ENCODE data around the gene PEX14. TPM values are rescaled to one million over a fixed set of nuclear protein-coding genes. Genes with fewer than 3 reads are reported as not detected.
A peak's percentile ranks its signal among the peaks of the same experiment; 100 is the strongest.

Gene PEX14
- total and polyA plus RNA-seq, 9 of the 15 experiments (the other 6 are each of a cell fraction or from before 2014, with no cell fraction given): 2.6 to 45.7 (median 22.7) TPM

GRCh38 chr1:10555635-10556429 lies 81.1 kb downstream of the PEX14 start (continued):
- no peak for TF ChIP-seq SNIP1 (IDR thresholded peaks at IDR 0.05; ENCODE audit: low read depth)
- TF ChIP-seq, protein P1, sequence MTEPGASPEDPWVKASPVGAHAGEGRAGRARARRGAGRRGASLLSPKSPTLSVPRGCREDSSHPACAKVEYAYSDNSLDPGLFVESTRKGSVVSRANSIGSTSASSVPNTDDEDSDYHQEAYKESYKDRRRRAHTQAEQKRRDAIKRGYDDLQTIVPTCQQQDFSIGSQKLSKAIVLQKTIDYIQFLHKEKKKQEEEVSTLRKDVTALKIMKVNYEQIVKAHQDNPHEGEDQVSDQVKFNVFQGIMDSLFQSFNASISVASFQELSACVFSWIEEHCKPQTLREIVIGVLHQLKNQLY (CRISPR knock-in tag; conservative IDR thresholded peaks at IDR 0.05): no peak
- no peak for TF ChIP-seq SAFB2 (IDR thresholded peaks at IDR 0.05; ENCODE audit: borderline replicate concordance, low read depth, low read length, severe bottlenecking)
- TF ChIP-seq GATA2 (CRISPR knock-in tag; IDR thresholded peaks at IDR 0.05): no peak
- no peak for TF ChIP-seq KDM1A (IDR thresholded peaks at IDR 0.05)
- TF ChIP-seq, protein P2, sequence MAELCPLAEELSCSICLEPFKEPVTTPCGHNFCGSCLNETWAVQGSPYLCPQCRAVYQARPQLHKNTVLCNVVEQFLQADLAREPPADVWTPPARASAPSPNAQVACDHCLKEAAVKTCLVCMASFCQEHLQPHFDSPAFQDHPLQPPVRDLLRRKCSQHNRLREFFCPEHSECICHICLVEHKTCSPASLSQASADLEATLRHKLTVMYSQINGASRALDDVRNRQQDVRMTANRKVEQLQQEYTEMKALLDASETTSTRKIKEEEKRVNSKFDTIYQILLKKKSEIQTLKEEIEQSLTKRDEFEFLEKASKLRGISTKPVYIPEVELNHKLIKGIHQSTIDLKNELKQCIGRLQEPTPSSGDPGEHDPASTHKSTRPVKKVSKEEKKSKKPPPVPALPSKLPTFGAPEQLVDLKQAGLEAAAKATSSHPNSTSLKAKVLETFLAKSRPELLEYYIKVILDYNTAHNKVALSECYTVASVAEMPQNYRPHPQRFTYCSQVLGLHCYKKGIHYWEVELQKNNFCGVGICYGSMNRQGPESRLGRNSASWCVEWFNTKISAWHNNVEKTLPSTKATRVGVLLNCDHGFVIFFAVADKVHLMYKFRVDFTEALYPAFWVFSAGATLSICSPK (IDR thresholded peaks at IDR 0.05; ENCODE audit: borderline replicate concordance): no peak
- TF ChIP-seq ZNF830 (CRISPR knock-in tag; IDR thresholded peaks at IDR 0.05): no peak
- no peak for TF ChIP-seq E2F5 (CRISPR knock-in tag; IDR thresholded peaks at IDR 0.05)
- TF ChIP-seq GTF2E2 (tag; IDR thresholded peaks at IDR 0.05): no peak
- no peak for TF ChIP-seq IFI16 (CRISPR knock-in tag; IDR thresholded peaks at IDR 0.05)
- no peak for TF ChIP-seq NFIX (CRISPR knock-in tag; IDR thresholded peaks at IDR 0.05; ENCODE audit: low read depth)
- no peak for TF ChIP-seq STAT5A (IDR thresholded peaks at IDR 0.05; ENCODE audit: borderline replicate concordance, low read length)
- peak; percentile 41; the same call in 1 of the 2 replicates for TF ChIP-seq ATF4 (CRISPR knock-in tag; IDR thresholded peaks at IDR 0.05)
- TF ChIP-seq, protein P3, sequence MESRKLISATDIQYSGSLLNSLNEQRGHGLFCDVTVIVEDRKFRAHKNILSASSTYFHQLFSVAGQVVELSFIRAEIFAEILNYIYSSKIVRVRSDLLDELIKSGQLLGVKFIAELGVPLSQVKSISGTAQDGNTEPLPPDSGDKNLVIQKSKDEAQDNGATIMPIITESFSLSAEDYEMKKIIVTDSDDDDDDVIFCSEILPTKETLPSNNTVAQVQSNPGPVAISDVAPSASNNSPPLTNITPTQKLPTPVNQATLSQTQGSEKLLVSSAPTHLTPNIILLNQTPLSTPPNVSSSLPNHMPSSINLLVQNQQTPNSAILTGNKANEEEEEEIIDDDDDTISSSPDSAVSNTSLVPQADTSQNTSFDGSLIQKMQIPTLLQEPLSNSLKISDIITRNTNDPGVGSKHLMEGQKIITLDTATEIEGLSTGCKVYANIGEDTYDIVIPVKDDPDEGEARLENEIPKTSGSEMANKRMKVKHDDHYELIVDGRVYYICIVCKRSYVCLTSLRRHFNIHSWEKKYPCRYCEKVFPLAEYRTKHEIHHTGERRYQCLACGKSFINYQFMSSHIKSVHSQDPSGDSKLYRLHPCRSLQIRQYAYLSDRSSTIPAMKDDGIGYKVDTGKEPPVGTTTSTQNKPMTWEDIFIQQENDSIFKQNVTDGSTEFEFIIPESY (CRISPR knock-in tag; IDR thresholded peaks at IDR 0.05): peak; percentile 48; the same call in 1 of the 2 replicates
- TF ChIP-seq ESRRB (CRISPR knock-in tag; IDR thresholded peaks at IDR 0.05; ENCODE audit: borderline replicate concordance): no peak
